Adipocyte (in vitro differentiated cells): ENCODE measurements around the gene ABCD3.
"Not testable (repeated sequence)": the region's sequence is repeated elsewhere in the genome, so short reads cannot be mapped to it uniquely, and the experiment has no call there.

ENCODE experiments used
- DNase-seq: peaks from one replicate; pipeline ENCODE4 v3.0.0-alpha.2; 2015; ENCODE audit warnings: low read depth
- H3K27me3 ChIP-seq: replicated peaks from 2 replicates; pipeline ENCODE4 v1.7.0; 2013; ENCODE audit warnings: mild to moderate bottlenecking, low read length, moderate library complexity; ENCODE audit not compliant: control insufficient read depth, insufficient read depth
- H3K36me3 ChIP-seq: 2 replicates; pipeline ENCODE4 v1.7.0; 2013; ENCODE audit warnings: low read length, mild to moderate bottlenecking, moderate library complexity; ENCODE audit not compliant: control insufficient read depth, insufficient read depth, severe bottlenecking
- H3K4me1 ChIP-seq: 2 replicates; pipeline ENCODE4 v1.7.0; 2013; ENCODE audit warnings: mild to moderate bottlenecking, low read length, moderate library complexity; ENCODE audit not compliant: control insufficient read depth, insufficient read depth
- H3K4me3 ChIP-seq: 2 replicates; pipeline ENCODE4 v1.7.0; 2013; ENCODE audit warnings: mild to moderate bottlenecking, low read length, moderate library complexity
- H3K9ac ChIP-seq: 2 replicates; pipeline ENCODE4 v1.7.0; 2013; ENCODE audit warnings: mild to moderate bottlenecking, low read length, moderate library complexity
- H3K9me3 ChIP-seq: 2 replicates; pipeline ENCODE4 v1.7.0; 2013; ENCODE audit warnings: mild to moderate bottlenecking, low read length, moderate library complexity; ENCODE audit not compliant: control insufficient read depth

The ABCD3 gene

DNA sequence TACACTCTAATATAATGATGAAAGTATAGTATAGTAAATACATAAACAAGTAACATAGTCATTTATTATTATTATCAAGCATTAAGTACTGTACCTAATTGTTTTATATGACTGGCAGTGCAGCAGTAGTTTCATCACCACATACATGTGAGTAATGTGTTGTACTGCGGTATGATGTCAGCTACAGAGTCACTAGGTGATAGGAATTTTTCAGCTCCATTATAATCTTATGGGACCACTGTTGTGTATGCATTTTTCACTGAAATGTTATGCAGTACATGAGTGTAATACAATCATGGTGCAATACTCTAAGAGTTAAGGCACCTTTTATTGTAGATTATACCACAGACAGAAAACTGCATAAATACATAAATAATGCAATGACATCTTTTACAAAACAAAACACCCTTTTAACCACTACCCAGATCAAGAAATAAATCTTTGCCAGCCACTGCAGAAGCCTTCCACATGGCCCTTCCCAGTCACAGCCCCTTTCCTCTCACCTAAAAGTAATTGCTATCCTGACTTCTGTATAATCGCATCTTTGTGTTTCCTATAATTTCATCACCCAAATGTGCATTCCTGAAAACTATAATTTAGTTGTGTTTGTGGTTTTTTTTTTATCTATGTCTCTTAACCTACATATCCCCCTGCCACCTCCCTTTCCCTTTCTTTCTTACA, 16.3 kb downstream of the ABCD3 start:
- H3K36me3 ChIP-seq = no peaks in the 10 kb centered on the region
- no peak overlapping the region for H3K9ac ChIP-seq
- DNase-seq = no peak
- H3K27me3 ChIP-seq = no peaks in the 10 kb centered on the region
- peaks cover 6% of the 10 kb centered on the region for H3K9me3 ChIP-seq
- no peak overlapping the region for H3K4me3 ChIP-seq
- H3K4me1 ChIP-seq = peaks cover 10% of the 10 kb centered on the region

DNA sequence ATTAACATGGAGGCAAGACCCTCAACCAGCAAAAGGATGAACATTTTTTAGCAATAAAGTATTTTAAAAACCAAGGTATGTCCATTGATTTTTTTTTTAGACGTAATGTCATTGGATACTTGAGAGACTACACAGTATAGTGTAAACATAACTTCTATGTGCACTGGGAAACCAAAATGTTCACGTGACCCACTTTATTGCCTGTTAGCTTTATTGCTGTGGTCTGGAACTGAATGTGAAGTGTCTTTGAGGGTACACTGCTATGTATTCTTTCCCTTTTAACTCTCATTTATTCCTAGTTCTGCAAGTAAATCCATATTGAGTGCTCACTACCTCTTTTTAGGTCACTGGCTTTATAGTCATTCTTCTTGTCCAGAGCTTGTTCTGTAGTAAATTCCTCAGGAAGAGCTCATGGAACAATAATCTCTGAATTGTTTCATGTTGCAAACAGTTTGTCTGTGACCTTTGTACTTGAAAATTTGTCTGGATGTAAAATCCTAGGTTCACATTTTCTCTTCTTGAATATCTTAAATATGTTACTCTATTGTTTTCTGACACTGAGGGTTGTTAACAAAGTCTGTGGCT, 20.6 kb downstream of the ABCD3 start:
- Histone ChIP-seq H3K9ac (no peak overlapping the region), H3K4me3 (no peak overlapping the region), H3K9me3 (peaks cover 14% of the 10 kb centered on the region), H3K36me3 (no peaks in the 10 kb centered on the region), H3K27me3 (no peaks in the 10 kb centered on the region), H3K4me1 (peaks cover 10% of the 10 kb centered on the region)
- peak; percentile 32 for DNase-seq

DNA sequence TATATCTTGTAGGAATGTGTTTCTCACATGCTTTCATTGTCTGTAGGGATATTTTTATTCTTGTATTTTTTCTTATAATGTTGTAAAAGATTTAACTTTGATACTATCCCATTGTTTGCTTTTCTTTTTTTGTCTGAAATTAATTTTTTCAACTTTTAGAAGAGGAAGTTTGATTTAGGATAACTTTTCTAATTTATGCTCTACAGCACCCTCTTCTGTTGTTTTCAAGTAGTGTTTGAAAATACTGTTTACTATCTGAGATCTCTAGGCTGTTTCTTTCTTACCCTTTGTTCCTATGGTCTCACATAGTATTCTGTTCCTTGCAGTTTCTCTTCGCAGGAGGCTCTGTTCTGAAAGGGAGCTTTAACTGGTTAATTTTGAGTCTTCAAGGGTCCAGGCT, 21.9 kb downstream of the ABCD3 start:
- Histone ChIP-seq H3K36me3 (no peaks in the 10 kb centered on the region), H3K9ac (no peak overlapping the region), H3K27me3 (no peaks in the 10 kb centered on the region), H3K4me1 (peaks cover 10% of the 10 kb centered on the region), H3K9me3 (peaks cover 20% of the 10 kb centered on the region), H3K4me3 (no peak overlapping the region)
- no peak for DNase-seq

DNA sequence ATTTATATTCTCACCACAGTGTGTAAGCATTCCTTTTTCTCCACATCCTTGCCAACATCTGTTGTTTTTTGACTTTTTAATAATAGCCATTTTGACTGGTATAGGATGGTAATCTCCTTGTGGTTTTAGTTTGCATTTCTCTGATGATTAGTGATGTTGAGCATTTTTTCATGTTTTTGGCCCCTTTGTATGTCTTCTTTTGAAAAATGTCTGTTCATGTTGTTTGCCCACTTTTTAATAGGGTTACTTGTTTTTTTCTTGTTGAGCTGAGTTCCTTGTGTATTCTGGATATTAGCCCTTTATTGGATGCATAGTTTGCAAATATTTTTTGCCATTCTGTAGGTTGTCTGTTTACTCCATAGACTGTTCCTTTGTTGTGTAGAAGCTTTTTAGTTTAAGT, 24.9 kb downstream of the ABCD3 start:
- not testable (repeated sequence) for H3K9ac ChIP-seq, H3K4me3 ChIP-seq, H3K27me3 ChIP-seq, H3K4me1 ChIP-seq, DNase-seq, H3K36me3 ChIP-seq
- peaks cover 19% of the 10 kb centered on the region for H3K9me3 ChIP-seq

DNA sequence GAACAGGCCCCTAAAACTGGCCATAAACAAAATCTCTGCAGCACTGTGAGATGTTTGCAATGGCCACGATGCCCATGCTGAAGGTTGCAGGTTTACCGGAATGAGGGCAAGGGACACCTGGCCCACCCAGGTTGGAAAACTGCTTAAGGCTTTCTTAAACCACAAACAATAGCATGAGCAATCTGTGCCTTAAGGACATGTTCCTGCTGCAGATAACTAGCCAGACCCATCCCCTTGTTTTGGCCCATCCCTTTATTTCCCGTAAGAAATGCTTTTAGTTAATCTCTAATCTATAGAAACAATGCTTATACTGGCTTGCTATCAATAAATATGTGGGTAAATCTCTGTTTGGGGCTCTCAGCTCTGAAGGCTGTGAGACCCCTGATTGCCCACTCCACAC, 26.6 kb downstream of the ABCD3 start:
- not testable (repeated sequence) for H3K4me3 ChIP-seq, H3K4me1 ChIP-seq, H3K27me3 ChIP-seq, H3K9ac ChIP-seq, DNase-seq
- H3K36me3 ChIP-seq = peaks cover 11% of the 10 kb centered on the region
- H3K9me3 ChIP-seq = peaks cover 27% of the 10 kb centered on the region

DNA sequence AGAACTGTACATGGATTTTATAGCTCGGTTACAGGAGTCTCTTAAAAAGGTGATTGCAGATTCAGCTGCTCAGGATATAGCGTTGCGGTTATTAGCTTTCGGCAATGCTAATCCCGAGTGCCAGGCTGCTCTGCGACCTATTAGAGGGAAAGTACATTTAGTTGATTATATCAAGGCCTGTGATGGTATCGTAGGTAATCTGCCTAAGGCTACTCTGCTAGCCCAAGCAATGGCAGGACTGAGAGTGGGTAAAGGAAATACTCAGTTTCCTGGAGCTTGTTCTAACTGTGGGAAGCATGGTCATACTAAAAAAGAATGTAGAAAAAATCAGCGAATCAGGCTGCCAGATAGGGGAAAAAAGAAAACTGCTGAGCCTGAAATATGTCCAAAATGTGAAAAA, 27.5 kb downstream of the ABCD3 start:
- H3K9ac ChIP-seq, H3K27me3 ChIP-seq, H3K4me1 ChIP-seq, H3K4me3 ChIP-seq, DNase-seq: not testable (repeated sequence)
- peaks cover 36% of the 10 kb centered on the region for H3K9me3 ChIP-seq
- peaks cover 20% of the 10 kb centered on the region for H3K36me3 ChIP-seq

DNA sequence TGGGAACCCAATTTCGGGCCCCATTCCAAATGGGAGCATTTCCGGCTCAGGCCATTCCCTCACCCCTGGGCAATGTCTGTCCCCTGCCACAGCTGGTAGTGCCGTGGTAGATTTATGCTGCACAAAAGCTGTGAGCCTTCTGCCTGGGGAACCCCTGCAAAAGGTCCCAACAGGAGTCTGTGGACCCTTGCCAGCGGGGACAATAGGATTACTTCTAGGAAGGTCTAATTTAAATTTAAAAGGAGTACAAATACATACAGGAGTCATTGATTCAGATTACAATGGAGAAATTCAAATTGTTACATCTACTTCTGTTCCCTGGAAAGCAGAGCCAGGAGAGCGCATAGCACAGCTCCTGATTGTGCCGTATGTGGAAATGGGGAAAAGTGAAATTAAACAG, 28.0 kb downstream of the ABCD3 start:
- not testable (repeated sequence) for H3K4me3 ChIP-seq, DNase-seq
- H3K9me3 ChIP-seq = peaks cover 40% of the 10 kb centered on the region

DNA sequence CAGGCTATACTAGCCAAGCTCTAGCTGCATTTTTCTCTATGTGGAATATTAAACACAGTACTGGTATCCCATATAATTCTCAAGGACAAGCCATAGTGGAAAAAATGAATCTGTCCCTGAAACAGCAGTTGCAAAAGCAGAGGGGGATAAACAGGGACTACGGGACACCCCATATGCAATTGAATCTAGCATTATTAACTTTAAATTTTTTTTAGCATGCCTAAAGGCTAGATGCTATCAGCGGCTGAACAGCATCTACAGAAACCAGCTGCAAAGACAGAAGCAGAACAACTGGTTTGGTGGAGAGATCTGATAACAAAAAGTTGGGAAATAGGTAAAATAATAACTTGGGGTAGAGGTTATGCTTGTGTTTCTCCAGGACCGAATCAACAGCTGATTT, 30.6 kb downstream of the ABCD3 start:
- H3K4me1 ChIP-seq, DNase-seq, H3K4me3 ChIP-seq, H3K27me3 ChIP-seq, H3K9ac ChIP-seq: not testable (repeated sequence)
- Histone ChIP-seq H3K9me3 (peaks cover 37% of the 10 kb centered on the region), H3K36me3 (peaks cover 27% of the 10 kb centered on the region)

More for the DNA sequence above, 28.0 kb downstream of the ABCD3 start:
- not testable (repeated sequence) for H3K9ac ChIP-seq, H3K4me1 ChIP-seq, H3K27me3 ChIP-seq
- peaks cover 24% of the 10 kb centered on the region for H3K36me3 ChIP-seq

DNA sequence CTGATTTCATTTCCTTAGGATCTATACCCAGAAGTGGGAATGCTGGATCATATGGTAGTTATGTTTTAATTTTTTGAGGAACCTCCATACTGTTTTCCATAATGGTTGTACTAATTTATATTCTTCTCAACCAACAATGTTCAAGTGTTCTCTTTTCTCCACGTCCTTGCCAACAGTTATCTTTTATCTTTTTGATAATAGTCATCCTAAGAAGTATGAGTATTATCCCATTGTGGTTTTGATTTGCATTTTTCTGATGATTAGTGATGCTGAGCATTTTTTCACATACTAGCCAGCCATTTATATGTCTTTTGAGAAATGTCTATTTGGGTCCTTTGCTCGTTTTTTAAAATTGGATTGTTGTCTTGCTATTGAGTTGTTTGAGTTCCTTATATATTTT, 38.5 kb downstream of the ABCD3 start:
- Histone ChIP-seq H3K36me3 (peaks cover 11% of the 10 kb centered on the region), H3K4me1 (no peaks in the 10 kb centered on the region), H3K4me3 (no peak overlapping the region), H3K27me3 (no peaks in the 10 kb centered on the region), H3K9me3 (no peaks in the 10 kb centered on the region), H3K9ac (no peak overlapping the region)
- DNase-seq = no peak

DNA sequence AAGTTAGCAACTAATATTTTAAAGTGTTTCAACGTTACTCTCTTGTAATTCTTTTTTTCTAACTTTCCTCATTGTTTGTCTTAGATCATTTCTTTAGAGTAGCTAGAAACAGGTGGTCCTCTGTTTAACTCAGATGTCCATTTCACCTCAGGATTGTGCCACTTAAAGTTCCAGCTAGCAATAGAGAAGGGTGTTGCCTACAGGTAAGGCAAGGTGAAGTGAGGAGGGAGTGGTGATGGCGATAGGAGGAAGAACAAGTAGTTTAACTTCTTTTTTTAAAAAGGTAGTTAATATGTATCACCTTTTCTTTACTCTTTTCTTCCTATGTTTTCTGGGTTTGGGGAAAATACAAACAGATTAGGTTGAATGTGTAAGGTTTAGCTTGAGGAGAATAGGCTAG, 44.4 kb downstream of the ABCD3 start:
- H3K36me3 ChIP-seq = peaks cover 34% of the 10 kb centered on the region
- H3K9ac ChIP-seq = peak overlapping the region; percentile 1
- no peaks in the 10 kb centered on the region for H3K9me3 ChIP-seq
- H3K4me1 ChIP-seq = peaks cover 5% of the 10 kb centered on the region
- no peak for DNase-seq
- H3K4me3 ChIP-seq = no peak overlapping the region
- H3K27me3 ChIP-seq = no peaks in the 10 kb centered on the region

DNA sequence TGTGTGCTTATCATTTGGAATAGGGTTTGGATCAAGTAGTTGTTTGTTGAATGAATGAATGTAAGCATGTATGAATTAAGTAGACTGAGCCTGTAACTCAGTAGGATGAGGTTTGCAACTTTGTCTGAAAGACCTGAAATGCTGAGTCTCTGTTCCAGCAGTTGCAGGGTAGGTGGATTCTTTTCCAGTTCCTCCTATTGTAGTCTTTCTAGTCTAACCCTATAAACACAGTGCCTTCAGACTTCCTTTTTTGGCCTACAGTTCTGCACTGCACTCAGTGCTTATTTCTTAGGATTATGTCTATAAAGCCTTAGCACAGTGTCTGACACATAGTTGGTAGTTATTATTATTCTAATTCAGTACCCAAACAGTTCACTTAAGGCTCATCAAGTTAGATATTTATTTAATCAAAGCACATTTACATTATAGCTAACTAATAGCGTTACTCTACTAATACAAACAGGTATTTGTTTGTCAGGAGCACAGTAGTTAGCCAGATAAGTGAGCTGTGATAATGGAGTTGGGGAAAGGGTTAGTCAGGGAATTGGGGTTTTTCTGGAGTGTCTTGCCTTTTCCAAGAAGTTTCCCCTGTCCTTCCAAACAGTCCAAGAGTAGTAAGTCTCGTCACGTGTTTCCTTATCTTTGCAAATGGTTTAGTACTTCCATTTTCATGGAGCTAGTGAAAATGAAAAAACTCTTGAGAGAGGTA, 45.0 kb downstream of the ABCD3 start:
- DNase-seq = no peak
- H3K36me3 ChIP-seq = peaks cover 40% of the 10 kb centered on the region
- H3K9me3 ChIP-seq = no peaks in the 10 kb centered on the region
- H3K27me3 ChIP-seq = no peaks in the 10 kb centered on the region
- peaks cover 5% of the 10 kb centered on the region for H3K4me1 ChIP-seq
- peak overlapping the region; percentile 1 for H3K9ac ChIP-seq
- H3K4me3 ChIP-seq = no peak overlapping the region
